WI38 (cell line): ENCODE data around the gene TMC8.
"Not testable (repeated sequence)": the region's sequence is repeated elsewhere in the genome, so short reads cannot be mapped to it uniquely, and the experiment has no call there.

Source experiments
- H3K4me3 ChIP-seq: 2 replicates; pipeline ENCODE4 v1.5.1; 2011; ENCODE audit warnings: low read depth, mild to moderate bottlenecking, control low read depth, low read length
- TF ChIP-seq, protein P1 (sequence below): IDR thresholded peaks from 2 replicates; pipeline ENCODE4 v1.5.1; 2012; ENCODE audit warnings: low read depth, mild to moderate bottlenecking, control low read depth, low read length

The TMC8 gene

DNA sequence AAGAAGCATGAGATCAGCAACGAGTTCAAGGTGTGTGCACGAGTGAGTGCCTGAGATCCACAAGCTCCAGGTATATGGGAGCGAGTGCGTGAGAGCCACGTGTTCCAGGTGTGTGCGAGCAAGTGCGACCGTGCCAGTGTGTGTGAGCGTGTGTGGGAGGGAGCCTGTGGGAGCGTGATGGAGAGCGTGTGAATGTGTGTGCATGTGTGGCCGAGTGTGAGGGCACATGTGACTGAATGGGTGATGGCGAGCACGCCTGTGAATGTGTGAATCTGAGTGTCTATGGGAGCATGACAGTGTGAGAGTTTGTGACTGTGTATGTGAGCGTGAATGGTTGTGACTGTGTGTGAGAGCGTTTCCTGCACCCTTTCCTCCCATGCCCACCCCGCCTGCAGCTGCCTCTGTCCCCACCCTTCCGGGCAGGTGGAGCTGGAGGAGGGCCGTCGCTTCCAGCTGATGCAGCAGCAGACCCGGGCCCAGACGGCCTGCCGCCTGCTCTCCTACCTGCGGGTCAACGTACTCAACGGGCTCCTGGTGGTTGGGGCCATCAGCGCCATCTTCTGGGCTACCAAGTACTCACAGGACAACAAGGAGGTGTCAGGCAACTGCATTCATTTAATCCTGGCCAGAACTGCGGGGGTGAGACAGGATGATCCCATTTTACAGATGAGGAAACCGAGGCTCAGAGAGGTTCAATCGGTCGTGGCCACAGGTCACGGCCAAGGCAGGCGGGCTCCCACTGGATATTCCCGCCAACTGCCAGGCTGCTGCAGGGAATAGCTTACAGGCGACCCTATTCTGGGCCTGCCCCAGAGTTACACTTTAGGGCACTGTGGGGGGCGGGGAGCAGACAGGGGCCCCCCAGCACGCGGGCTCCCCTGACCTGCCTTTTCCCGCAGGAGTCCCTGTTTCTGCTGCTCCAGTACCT, 3.7 kb downstream of the TMC8 start:
- no peak overlapping the region for H3K4me3 ChIP-seq
- TF ChIP-seq, protein P1, sequence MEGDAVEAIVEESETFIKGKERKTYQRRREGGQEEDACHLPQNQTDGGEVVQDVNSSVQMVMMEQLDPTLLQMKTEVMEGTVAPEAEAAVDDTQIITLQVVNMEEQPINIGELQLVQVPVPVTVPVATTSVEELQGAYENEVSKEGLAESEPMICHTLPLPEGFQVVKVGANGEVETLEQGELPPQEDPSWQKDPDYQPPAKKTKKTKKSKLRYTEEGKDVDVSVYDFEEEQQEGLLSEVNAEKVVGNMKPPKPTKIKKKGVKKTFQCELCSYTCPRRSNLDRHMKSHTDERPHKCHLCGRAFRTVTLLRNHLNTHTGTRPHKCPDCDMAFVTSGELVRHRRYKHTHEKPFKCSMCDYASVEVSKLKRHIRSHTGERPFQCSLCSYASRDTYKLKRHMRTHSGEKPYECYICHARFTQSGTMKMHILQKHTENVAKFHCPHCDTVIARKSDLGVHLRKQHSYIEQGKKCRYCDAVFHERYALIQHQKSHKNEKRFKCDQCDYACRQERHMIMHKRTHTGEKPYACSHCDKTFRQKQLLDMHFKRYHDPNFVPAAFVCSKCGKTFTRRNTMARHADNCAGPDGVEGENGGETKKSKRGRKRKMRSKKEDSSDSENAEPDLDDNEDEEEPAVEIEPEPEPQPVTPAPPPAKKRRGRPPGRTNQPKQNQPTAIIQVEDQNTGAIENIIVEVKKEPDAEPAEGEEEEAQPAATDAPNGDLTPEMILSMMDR: peak; percentile 18; the same call in 1 of the 2 replicates

DNA sequence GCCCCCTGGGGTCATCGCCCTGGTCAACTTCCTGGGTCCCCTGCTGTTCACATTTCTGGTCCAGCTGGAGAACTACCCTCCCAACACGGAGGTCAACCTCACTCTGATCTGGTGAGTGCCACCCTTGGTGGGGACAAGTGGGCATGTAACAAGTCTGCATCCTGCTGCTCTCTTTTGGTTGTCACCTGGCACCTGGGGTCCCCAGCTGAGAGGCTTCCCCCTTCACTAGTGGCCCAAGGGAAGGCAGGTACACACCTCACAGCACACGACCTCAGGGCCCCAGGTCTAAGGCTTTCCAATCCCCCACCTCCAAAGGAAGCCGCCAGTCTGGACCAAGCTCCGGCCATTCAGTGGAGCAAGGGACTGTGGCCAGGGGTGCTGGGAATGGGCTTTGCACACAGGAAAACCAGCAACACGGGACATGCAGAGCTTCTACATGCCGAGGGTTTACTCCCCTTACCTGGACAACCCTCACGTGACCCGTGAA, 4.4 kb downstream of the TMC8 start:
- TF ChIP-seq, protein P1: no peak
- no peak overlapping the region for H3K4me3 ChIP-seq

GRCh38 chr17:78135858-78136500, 5.4 kb downstream of the TMC8 start:
- no peak overlapping the region for H3K4me3 ChIP-seq
- TF ChIP-seq, protein P1: no peak

DNA sequence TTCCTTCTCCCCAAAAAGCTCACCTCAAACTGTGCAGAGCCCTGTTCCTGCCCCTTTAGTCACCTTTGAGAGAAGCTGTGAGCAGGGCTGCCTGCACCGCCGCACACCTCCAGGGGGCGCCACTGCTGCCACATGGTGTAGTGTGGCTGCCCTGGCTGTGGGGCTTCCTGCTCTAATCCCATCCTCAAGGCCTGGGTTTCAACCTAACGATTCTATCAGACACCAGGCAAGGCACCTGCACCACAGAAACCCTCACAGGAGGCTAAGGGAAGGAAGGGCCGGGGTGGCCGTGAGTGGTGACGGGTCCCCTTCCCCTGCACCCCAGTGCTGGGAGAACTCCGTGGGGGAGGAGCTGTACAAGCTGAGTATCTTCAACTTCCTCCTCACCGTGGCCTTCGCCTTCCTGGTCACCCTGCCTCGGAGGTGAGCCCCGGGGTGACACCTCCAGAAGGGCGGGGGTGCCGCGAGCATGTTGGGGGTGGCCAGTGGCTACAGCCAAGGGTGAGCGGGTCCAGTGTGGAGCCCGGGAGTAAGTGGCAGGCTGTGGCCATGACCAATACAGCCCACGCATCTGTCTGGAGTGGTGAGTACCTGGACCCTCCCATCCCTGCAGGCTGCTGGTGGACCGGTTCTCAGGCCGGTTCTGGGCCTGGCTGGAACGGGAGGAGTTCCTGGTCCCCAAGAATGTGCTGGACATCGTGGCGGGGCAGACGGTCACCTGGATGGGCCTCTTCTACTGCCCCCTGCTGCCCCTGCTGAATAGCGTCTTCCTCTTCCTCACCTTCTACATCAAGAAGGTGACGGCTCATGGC, 7.0 kb downstream of the TMC8 start:
- no peak overlapping the region for H3K4me3 ChIP-seq
- TF ChIP-seq, protein P1: peak; percentile 42

GRCh38 chr17:78138204-78139060, 7.9 kb downstream of the TMC8 start:
- no peak overlapping the region for H3K4me3 ChIP-seq
- TF ChIP-seq, protein P1: no peak

- not testable (repeated sequence) for H3K4me3 ChIP-seq
Measured at GRCh38 chr17:78139861-78140168, 9.2 kb downstream of the TMC8 start.
